Lower lobe of right lung (tissue), 2 donors: Measurements from ENCODE around the gene CSRP1. TPM values are rescaled to one million over a fixed set of nuclear protein-coding genes. Genes with fewer than 3 reads are reported as not detected.
A peak's percentile ranks its signal among the peaks of the same experiment; 100 is the strongest.
"Not testable (repeated sequence)": the region's sequence is repeated elsewhere in the genome, so short reads cannot be mapped to it uniquely, and the experiment has no call there.

Experiments
- ATAC-seq, 2 donors: fragments of 200-7000 bp; cut with Tn5 transposase; one replicate each; pipeline ENCODE4 v1.9.1; 2020 to 2022; ENCODE audit warnings: mild to moderate bottlenecking in 2 of 2, moderate library complexity in 2 of 2
- DNase-seq: peaks from one replicate; pipeline ENCODE4 v3.0.0-alpha.2; 2020
- H3K27ac ChIP-seq: fragments of 200-600 bp; one replicate; pipeline ENCODE4 v1.8.0; 2022
- H3K27me3 ChIP-seq: fragments of 200-600 bp; one replicate; pipeline ENCODE4 v1.8.0; 2022; ENCODE audit warnings: low read depth
- H3K36me3 ChIP-seq: fragments of 200-600 bp; one replicate; pipeline ENCODE4 v1.8.0; 2022; ENCODE audit warnings: mild to moderate bottlenecking
- H3K4me1 ChIP-seq: fragments of 200-600 bp; one replicate; pipeline ENCODE4 v1.8.0; 2022
- H3K4me3 ChIP-seq: fragments of 200-600 bp; one replicate; pipeline ENCODE4 v1.8.0; 2022; ENCODE audit warnings: mild to moderate bottlenecking
- H3K9me3 ChIP-seq: fragments of 200-600 bp; one replicate; pipeline ENCODE4 v1.8.0; 2022
- intact Hi-C: fragments of 100-400 bp; cut with DNase I; formaldehyde crosslinking; loops from one replicate; pipeline ENCODE4 v1.11.0; 2022
- total RNA-seq: library from RNA; stranded (reverse); fragmentation: NEBNext Ultra II Directional; extraction: Animal tissue kit (Norgen Biotek cat#: 25700); gene quantifications from one replicate; pipeline ENCODE4 v1.2.1, GENCODE V29; 2021
- TF ChIP-seq, protein P1 (sequence below): fragments of 200-600 bp; IDR thresholded peaks from one replicate; pipeline ENCODE4 v1.8.0; 2022; ENCODE audit warnings: antibody characterized with exemption, mild to moderate bottlenecking
- donor health status: DM: no; HTN: yes; CAD: no; lungs with severe emphysema.

Gene CSRP1
- total RNA-seq, 1 donor from 2014 or later, result 185 TPM

DNA sequence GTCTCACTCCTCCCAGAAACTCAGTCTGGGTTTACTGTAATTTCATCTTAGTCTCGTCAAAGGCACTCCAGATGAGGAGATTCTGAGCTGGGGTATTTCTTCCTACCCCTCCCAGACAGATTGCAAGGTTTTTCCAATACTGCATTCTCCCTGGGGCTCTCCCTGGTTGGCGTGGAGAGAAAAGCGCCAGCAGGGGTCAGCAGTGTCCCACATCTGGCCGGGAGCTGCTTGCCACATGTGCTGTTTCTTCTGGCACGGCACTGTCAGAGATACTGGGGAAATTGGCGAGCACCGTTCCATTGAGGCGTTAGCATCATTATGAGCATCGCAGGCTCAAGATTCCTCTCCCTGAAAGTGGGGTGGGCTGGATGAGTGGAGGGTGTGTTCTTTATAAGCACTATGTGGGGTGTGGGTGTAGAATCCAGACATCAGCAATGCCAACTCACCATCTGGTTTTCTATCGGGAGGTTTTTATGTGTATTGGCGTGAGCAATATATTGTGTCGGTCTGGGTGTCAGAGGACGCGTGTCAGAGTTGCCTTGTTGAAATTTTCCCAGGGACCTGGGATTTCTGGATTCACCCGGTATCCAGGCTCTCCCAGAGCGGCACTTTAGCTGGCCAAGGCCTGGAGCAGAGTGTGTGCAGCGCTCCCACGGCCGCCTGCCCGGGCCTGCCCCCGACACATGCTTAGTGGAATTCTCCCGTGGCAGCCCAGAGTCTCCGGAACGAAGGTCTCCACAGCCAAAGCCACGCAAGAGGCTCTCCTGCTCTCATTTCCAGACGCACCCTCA, 24.0 kb upstream of the CSRP1 start:
- no peaks in the 10 kb centered on the region for H3K9me3 ChIP-seq

DNA sequence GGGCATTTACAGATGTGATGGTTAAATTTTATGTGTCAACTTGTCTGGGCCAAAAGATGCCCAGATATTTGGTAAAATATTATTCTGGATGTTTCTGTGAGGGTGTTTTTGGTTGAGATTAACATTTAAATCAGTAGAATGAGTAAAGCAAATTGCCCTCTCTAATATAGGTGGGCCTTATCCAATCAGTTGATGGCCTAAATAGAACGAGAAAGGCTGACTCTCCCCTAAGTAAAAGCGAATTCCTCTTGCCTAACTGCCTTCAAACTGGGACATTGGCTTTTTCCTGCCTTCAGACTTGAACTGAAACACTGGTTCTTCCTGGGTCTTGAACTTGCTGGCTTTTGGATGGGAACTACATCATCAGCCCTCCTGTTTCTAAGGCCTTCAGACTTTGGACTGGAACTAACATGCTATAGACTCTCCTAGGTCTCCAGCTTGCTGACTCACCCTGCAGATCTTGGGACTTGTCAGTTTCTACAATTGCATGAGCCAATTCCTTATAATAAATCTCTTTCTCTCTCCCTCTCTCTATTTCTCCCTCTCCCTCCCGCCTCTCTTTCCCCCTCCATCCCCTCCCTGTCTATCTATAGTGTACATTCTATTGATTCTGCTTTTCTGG, 21.8 kb upstream of the CSRP1 start:
- DNase-seq (no peak), ATAC-seq (no peak)
- Histone ChIP-seq H3K36me3 (no peaks in the 10 kb centered on the region), H3K4me3 (no peak overlapping the region), H3K27me3 (no peaks in the 10 kb centered on the region), H3K9me3 (no peaks in the 10 kb centered on the region), H3K4me1 (peaks cover 14% of the 10 kb centered on the region), H3K27ac (no peak overlapping the region)
- TF ChIP-seq, protein P1, sequence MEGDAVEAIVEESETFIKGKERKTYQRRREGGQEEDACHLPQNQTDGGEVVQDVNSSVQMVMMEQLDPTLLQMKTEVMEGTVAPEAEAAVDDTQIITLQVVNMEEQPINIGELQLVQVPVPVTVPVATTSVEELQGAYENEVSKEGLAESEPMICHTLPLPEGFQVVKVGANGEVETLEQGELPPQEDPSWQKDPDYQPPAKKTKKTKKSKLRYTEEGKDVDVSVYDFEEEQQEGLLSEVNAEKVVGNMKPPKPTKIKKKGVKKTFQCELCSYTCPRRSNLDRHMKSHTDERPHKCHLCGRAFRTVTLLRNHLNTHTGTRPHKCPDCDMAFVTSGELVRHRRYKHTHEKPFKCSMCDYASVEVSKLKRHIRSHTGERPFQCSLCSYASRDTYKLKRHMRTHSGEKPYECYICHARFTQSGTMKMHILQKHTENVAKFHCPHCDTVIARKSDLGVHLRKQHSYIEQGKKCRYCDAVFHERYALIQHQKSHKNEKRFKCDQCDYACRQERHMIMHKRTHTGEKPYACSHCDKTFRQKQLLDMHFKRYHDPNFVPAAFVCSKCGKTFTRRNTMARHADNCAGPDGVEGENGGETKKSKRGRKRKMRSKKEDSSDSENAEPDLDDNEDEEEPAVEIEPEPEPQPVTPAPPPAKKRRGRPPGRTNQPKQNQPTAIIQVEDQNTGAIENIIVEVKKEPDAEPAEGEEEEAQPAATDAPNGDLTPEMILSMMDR, result no peak
- intact Hi-C loops, result no loop called here

More for the DNA sequence above, 24.0 kb upstream of the CSRP1 start:
- Histone ChIP-seq H3K36me3 (no peaks in the 10 kb centered on the region), H3K27me3 (no peaks in the 10 kb centered on the region), H3K27ac (no peak overlapping the region), H3K4me1 (peaks cover 28% of the 10 kb centered on the region), H3K4me3 (no peak overlapping the region)
- ATAC-seq (peak; percentile 85 to 88), DNase-seq (peak; percentile 70)
- TF ChIP-seq, protein P1, result peak; percentile 77
- intact Hi-C loops, result no loop called here

DNA sequence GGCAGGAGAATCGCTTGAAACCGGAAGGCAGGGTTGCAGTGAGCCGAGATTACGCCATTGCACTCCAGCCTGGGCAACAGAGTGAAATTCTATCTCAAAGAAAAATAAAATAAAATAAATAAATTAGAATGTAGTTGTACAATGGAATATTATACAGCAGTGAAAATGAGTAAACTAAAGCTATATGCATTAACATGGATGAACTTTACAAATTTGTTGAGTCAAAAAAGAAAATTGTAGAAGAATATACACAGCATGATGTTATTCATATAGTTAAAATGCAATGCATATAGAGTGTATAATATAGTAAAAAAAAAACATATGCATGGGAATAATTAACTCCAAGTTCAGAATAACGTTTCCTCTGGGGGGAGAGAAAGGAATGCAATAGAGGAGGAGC, 21.0 kb upstream of the CSRP1 start:
- no peak overlapping the region for H3K4me3 ChIP-seq
- ATAC-seq (no peak), DNase-seq (no peak)
- no peaks in the 10 kb centered on the region for H3K36me3 ChIP-seq
- TF ChIP-seq, protein P1, result no peak
- no peaks in the 10 kb centered on the region for H3K27me3 ChIP-seq
- no peak overlapping the region for H3K27ac ChIP-seq
- H3K4me1 ChIP-seq, result peaks cover 14% of the 10 kb centered on the region
- intact Hi-C loops, result no loop called here
- H3K9me3 ChIP-seq, result no peaks in the 10 kb centered on the region

DNA sequence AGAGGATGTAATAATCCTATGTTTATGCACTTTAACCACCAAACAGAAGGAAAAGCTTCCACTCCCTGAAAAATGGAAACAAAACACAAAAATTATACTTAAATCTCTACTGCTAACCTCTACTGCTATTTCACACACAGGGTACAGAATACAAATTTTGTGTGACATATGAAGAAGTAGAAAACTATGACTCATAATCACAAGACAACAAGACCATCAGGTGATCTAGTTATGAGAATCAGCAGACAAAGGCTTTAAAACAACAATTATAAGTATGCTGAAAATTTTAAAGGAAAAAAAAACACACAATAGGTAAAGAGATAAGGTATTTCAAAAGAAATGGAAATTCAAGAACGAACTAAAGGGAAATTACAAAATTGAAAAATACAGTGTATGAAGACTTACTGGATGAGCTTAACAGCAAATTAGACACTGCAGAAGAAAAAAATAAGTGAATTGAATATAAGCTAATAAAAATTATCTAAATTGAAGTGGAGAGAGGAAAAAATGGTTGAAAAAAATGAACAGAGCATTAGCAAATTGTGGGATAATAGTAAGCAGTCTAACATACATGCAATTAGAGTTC, 18.4 kb upstream of the CSRP1 start:
- H3K27ac ChIP-seq, result no peak overlapping the region
- no peaks in the 10 kb centered on the region for H3K9me3 ChIP-seq
- no peaks in the 10 kb centered on the region for H3K36me3 ChIP-seq
- intact Hi-C loops, result no loop called here
- H3K27me3 ChIP-seq, result no peaks in the 10 kb centered on the region
- DNase-seq (no peak), ATAC-seq (no peak)
- TF ChIP-seq, protein P1, result no peak
- no peaks in the 10 kb centered on the region for H3K4me1 ChIP-seq
- H3K4me3 ChIP-seq, result no peak overlapping the region

DNA sequence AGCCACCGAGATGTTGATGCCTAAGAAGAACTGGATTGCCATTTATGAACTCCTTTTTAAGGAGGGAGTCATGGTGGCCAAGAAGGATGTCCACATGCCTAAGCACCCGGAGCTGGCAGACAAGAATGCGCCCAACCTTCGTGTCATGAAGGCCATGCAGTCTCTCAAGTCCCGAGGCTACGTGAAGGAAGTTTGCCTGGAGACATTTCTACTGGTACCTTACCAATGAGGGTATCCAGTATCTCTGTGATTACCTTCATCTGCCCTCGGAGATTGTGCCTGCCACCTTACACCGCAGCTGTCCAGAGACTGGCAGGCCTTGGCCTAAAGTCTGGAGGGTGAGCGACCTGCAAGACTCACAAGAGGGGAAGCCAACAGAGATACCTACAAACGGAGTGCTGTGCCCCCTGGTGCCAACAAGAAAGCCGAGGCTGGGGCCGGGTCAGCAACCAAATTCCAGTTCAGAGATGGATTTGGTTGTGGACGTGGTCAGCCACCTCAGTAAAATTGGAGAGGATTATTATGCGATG, 13.2 kb upstream of the CSRP1 start:
- DNase-seq, H3K4me3 ChIP-seq, ATAC-seq, H3K36me3 ChIP-seq, intact Hi-C loops, H3K27me3 ChIP-seq, H3K27ac ChIP-seq, H3K9me3 ChIP-seq, H3K4me1 ChIP-seq: not testable (repeated sequence)
